Measurements from ENCODE around the gene SMOC2.

The SMOC2 gene

DNA sequence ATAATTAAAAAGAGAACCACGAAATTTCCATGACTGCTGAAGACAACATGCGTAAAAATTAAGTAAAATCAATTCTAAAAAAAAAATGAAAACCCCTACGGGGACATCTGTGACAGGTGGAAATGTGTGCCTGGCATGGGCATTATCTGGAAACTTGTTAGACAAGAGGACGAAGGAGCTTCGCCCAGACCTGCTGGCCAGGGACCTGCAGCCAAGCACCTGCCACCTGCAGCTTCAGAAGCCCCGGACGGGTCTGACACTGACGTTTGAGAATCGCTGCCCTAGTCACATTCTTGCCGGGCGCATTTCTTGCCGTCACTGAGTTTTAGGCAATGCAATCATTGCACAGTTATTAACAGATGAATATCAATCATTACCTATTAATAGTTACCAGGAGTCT is 140.3 kb downstream of the SMOC2 start:
- no peak for DNase-seq

GRCh38 chr6:168581706-168582105 is 140.7 kb downstream of the SMOC2 start:
- DNase-seq: no peak

DNA sequence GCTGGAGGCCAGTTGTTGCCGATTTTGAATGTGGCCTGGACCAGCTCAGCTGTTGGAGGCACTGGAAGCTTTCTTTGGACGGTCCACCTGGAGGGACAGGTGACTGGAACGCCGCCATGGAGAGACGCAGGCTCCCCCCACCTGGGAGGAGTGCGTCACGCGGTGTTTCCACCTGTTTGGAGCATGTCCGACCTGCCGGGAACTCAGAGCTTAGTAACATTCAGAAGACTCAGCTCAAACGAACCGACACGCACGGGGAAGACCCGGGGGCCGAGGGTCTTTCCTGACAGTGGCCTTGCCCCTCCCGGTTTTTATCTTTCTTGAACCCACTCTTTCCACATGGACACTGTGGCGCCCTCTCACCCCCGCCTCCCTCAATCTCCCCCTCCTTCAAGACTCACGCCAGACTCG is 141.6 kb downstream of the SMOC2 start:
- no peak for DNase-seq

DNA sequence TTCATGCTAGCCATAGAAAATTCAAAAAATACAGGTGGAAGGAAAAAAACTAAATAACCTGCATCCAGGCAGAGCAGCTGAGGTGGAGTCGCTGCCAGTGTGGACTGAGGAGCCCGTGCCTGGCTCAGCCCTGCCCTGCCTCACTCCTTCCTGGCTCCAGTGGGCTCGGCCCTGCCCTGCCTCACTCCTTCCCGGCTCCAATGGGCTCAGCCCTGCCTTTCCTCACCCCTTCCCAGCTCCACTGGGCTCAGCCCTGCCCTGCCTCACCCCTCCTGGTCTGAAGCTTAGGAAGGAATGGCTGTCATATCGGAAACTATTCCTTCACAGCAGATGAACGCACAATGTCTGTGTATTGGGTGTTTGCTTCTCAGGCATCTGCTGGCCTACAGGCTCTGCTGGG is 142.1 kb downstream of the SMOC2 start:
- DNase-seq: no peak

- DNase-seq: no peak
These were observed 142.8 kb downstream of the SMOC2 start for GRCh38 chr6:168583821-168584220.

DNA sequence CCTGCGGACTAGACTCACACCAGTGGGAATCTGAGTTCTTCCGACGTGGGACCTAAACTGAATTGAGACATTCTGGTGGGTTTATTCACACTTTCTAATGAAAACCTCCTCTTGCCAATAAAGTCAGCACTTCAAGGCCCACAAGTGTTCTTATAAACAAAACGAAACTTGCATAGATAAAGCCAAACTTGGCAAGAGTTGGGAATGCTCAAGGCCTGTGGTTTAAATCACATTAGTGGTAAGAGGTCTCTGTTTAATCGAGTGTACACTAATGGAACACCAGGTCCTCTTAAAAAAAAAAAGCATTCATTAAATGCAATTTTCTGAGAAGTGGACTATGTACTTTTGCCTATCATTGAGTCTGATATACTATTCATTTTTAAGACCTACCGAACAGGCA is 143.3 kb downstream of the SMOC2 start:
- DNase-seq: no peak

DNA sequence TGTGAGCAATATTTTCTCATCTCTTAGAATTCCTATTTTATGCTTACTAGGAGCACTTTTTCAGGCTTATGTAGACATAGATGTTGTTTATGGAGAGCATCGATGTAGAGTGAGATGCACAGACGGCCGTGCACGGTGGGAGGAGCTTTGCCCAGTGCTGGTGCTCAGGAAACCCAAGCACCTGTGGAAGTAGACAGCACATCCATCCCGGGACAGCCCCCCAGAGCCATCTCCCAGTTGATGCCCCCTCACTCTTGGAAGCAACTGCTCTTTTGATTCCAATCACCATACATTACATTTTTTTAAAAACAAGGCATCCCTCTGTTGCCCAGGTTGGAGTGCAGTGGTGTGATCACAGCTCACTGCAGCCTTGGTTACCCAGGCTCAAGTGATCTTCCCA is 143.7 kb downstream of the SMOC2 start:
- no peak for DNase-seq

- DNase-seq: no peak
These were observed 144.5 kb downstream of the SMOC2 start for GRCh38 chr6:168585441-168585840.

DNA sequence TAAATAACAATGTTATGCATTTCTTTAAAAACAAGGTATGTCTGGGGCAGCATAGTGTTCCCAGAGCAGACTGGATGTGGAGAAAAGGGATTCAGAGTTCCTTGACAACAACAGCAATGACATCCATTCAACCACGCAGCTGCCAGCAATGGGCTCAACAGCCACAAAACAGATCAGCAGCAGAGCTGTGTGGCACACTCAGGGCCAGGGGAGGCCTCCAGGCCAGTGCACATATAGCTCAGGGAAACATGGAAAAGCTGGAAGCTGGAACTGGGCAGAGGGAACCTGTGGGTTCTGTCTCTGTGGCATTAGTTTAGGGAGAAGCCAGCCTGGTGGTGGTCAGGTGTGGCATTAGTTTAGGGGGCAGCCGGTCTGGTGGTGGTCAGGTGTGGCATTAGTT is 148.3 kb downstream of the SMOC2 start:
- DNase-seq: no peak

DNA sequence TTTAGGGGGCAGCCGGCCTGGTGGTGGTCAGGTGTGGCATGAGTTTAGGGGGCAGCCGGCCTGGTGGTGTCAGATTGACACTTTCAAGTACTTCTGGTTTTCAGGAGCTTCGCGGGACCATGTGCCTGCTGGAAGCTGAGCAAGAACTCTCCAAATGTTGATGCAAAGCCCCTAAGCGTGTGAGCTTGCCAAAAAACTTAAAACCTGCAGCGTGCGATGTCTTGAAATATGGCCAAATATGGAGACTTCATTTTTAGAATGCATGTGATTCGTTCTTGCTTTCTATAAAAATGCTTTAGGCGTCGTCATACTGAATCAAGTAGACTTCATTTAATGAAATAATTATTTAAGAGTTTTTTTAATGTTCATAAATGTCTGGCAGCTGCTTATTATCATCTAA is 149.4 kb downstream of the SMOC2 start:
- DNase-seq: no peak

GRCh38 chr6:168596344-168596743 is 155.4 kb downstream of the SMOC2 start:
- no peak for DNase-seq

GRCh38 chr6:168597471-168597875 is 156.5 kb downstream of the SMOC2 start:
- no peak for DNase-seq

- DNase-seq: no peak
These were observed 157.5 kb downstream of the SMOC2 start for GRCh38 chr6:168598251-168599117.

- no peak for DNase-seq
These were observed 158.1 kb downstream of the SMOC2 start for GRCh38 chr6:168599118-168599494.

DNA sequence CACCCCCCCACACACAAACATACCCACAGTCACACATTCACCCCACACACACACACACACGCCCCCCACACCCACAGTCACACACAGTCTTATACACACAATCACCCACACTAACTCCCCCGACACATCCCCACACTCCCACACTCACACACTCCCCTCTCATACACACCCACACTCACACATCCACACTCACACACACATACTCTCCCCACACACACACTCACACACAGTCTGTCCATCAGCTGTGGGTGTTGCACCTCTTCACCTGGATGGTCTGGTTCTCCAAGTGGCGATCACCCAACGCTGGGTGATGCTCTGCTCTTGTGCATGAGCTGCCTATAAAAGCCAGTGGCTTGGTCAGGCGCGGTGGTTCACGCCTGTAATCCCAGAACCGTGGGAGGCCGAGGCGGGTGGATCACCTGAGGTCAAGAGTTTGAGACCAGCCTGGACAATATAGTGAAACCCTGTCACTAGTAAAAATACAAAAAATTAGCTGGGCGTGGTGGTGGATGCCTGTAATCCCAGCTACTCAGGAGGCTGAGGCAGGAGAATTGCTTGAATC is 158.9 kb downstream of the SMOC2 start:
- no peak for DNase-seq

DNA sequence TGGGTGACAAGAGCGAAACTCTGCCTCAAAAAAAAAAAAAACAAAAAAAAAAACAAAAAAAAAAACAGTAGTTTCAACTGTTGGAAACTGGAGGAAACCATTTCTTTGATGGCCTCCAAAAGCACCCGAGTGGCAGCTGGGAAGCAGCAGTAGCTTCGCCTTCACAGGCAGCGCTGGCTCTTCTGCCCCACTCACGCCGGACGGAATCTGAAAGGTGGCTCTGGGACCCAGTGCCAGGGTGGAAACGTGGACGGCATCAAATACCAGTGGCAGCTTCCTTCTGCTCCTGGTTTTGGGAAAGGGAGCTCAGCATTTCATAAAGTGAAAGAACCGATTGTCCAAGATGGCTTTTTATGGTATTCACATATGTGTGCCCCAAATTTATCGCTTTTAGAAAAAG is 159.4 kb downstream of the SMOC2 start:
- DNase-seq: no peak

- no peak for DNase-seq
These were observed 160.1 kb downstream of the SMOC2 start for GRCh38 chr6:168601111-168601510.

DNA sequence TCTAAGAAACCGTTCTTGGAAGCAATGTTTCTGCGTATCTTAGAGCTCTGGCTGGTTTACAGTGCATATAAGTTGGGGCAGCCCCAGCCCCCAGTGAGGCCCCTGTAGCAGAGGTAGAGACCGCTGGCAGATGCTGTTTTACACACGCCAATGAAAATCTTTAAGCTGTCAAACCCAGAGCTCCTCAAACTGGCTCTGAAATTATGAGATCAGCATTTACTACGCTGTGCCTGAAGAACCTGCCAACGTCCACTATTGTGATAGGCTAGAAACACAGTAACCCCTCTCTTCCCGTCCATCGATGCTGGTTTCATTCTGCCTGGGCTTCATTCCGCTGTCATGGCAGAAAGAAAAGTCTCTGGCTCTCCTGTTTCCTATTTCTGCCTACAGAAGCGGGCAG is 160.6 kb downstream of the SMOC2 start:
- DNase-seq: no peak

DNA sequence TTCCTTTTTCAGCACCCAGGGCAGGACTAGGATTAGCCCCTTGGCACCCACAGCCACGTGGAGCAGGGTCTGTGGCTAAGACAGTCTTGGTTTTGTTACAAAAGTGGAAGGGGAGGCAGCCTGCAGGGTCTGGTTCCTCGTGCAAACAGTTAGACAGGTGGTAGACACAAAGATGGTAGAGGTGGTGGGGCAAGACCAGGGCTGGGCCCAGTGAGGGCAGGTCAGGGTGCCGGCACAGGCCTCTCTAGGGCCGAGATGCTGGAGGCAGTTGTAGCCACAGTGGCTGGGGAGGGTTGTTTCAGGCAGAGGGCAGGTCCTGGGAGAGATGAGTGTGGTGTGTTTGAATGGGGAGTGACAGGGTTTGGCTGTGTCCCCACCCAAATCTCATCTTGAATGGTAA is 161.6 kb downstream of the SMOC2 start:
- DNase-seq: no peak

DNA sequence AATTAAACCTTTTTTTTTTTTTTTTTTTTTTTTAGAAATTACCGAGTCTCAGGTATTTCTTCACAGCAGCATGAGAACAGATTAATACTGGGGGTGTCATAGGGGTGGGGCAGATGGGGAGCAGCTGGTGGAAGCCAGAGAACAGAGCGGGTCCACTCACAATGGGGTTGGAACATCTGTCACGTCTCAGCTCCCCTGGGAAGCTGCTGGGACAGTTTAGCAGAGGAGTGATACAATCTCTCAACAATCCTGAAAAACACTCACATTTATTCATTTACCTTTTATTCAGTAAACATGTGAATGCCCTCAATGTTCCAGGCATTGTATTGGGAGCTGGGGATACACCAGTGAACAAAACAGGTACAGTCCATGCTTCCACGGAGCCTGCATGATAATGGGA is 162.2 kb downstream of the SMOC2 start:
- no peak for DNase-seq

GRCh38 chr6:168605964-168606363 is 165.0 kb downstream of the SMOC2 start:
- DNase-seq: no peak

GRCh38 chr6:168606722-168607121 is 165.7 kb downstream of the SMOC2 start:
- no peak for DNase-seq

DNA sequence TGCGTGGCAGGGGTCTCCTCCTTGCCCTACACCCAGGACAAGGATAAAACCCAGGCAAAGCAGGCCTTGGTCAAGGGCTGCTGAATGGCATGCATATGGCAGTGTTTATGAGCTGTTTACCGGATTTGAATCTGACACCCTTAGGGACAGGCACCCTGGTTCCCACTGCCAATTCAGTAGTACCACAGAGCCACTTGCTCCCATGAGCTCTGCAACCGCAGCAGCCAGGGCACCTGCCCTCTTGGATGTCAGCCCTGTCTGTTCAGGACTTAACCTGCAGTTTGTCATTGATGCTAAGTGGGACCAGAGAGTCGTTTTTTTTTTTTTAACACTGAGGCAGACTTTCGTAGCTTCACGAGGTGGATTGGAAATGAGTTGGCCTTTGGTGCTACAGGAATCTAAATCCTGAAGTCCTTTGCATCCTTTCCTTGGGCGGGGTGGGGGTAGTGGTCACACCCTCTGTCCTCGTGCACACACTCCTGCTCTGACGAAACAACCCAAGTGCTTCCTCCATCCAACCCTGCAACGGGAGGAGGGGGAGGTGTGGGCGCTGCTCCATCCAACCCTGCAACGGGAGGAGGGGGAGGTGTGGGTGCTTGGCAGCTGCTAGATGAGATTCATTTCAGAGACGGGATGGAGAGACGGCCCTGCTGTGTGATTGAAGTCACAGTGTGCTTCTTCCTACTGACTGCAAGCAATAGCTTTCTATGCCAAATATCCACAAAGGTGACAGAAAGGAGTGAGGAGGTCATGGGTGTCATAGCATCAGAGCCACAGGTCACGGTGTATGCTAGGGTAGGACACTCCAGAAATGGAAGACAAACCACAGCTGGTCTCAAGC is 166.5 kb downstream of the SMOC2 start:
- DNase-seq: no peak

- DNase-seq: no peak
These were observed 167.1 kb downstream of the SMOC2 start for GRCh38 chr6:168608113-168608400.
